ENCODE results near the gene NTN1.

NTN1 gene

GRCh38 chr17:9200699-9201359 is 179.5 kb downstream of the NTN1 start:
- no peak for DNase-seq

- no peak for DNase-seq
Measured at GRCh38 chr17:9202532-9202931, 181.2 kb downstream of the NTN1 start.

GRCh38 chr17:9203771-9204425 is 182.6 kb downstream of the NTN1 start:
- DNase-seq, result no peak

- DNase-seq, result no peak
Measured at GRCh38 chr17:9204637-9205329, 183.5 kb downstream of the NTN1 start.

GRCh38 chr17:9205520-9206409 is 184.5 kb downstream of the NTN1 start:
- DNase-seq, result no peak

- DNase-seq, result no peak
Measured at GRCh38 chr17:9206410-9206703, 185.0 kb downstream of the NTN1 start.

- no peak for DNase-seq
Measured at GRCh38 chr17:9206741-9207332, 185.5 kb downstream of the NTN1 start.

- DNase-seq, result no peak
Measured at GRCh38 chr17:9208381-9209105, 187.2 kb downstream of the NTN1 start.

GRCh38 chr17:9209347-9209746 is 188.0 kb downstream of the NTN1 start:
- DNase-seq, result no peak

- no peak for DNase-seq
Measured at GRCh38 chr17:9209781-9210370, 188.6 kb downstream of the NTN1 start.

GRCh38 chr17:9211133-9211765 is 189.9 kb downstream of the NTN1 start:
- DNase-seq, result no peak

GRCh38 chr17:9212376-9213302 is 191.3 kb downstream of the NTN1 start:
- no peak for DNase-seq

- DNase-seq, result no peak
Measured at GRCh38 chr17:9213303-9213640, 192.0 kb downstream of the NTN1 start.

- DNase-seq, result no peak
Measured at GRCh38 chr17:9215465-9215864, 194.2 kb downstream of the NTN1 start.

GRCh38 chr17:9217151-9218056 is 196.1 kb downstream of the NTN1 start:
- DNase-seq, result no peak

GRCh38 chr17:9218064-9218635 is 196.8 kb downstream of the NTN1 start:
- no peak for DNase-seq

GRCh38 chr17:9218911-9219310 is 197.6 kb downstream of the NTN1 start:
- DNase-seq, result no peak

- no peak for DNase-seq
Measured at GRCh38 chr17:9219631-9220397, 198.5 kb downstream of the NTN1 start.

Measured in T-helper 1 cell (primary cell).